ENCODE results near the gene WDFY3. TPM values are rescaled to one million over a fixed set of nuclear protein-coding genes. Genes with fewer than 3 reads are reported as not detected.

Gene WDFY3
- total and polyA plus RNA-seq, 2 experiments from 2014 or later, result 7.7 to 55.9 TPM

GRCh38 chr4:84678976-84679744 lies 287.3 kb downstream of the WDFY3 start:
- no peak for DNase-seq (ENCODE audit: low spot score)
- Histone ChIP-seq H3K4me1 (ENCODE audit: insufficient read depth) (peaks cover 4% of the 10 kb centered on the region), H3K9me3 (ENCODE audit: low read depth) (no peaks in the 10 kb centered on the region), H3K36me3 (replicated peaks; ENCODE audit: insufficient read depth, low read depth) (no peaks in the 10 kb centered on the region), H3K27me3 (no peaks in the 10 kb centered on the region), H3K79me2 (no peaks in the 10 kb centered on the region), H4K20me1 (ENCODE audit: insufficient read depth, poor library complexity, severe bottlenecking) (no peaks in the 10 kb centered on the region), H3K4me3 (no peak overlapping the region), H3K4me2 (no peak overlapping the region), H3K9me2 (replicated peaks; ENCODE audit: insufficient read depth) (no peaks in the 10 kb centered on the region), H3K27ac (no peak overlapping the region), H2AFZ (no peak overlapping the region)
- WGBS (ENCODE audit: low lambda C conversion rate, missing lambda C conversion rate), result 94% methylated on average over 14 of the region's 14 CpGs
- TF ChIP-seq EZH2 (IDR thresholded peaks at IDR 0.05; ENCODE audit: borderline replicate concordance) (no peak), EZH2phosphoT487 (IDR thresholded peaks at IDR 0.05; ENCODE audit: low read depth, severe bottlenecking, unreplicated experiment) (no peak), CTCF (IDR thresholded peaks at IDR 0.05; ENCODE audit: poor library complexity) (no peak)

- H3K79me2 ChIP-seq, result no peaks in the 10 kb centered on the region
- H3K4me1 ChIP-seq (ENCODE audit: insufficient read depth), result peaks cover 4% of the 10 kb centered on the region
- DNase-seq (ENCODE audit: low spot score), result no peak
- no peak overlapping the region for H3K27ac ChIP-seq
- H3K9me3 ChIP-seq (ENCODE audit: low read depth), result no peaks in the 10 kb centered on the region
- no peak for TF ChIP-seq EZH2 (IDR thresholded peaks at IDR 0.05; ENCODE audit: borderline replicate concordance)
- no peaks in the 10 kb centered on the region for H3K36me3 ChIP-seq (replicated peaks; ENCODE audit: insufficient read depth, low read depth)
- no peaks in the 10 kb centered on the region for H4K20me1 ChIP-seq (ENCODE audit: insufficient read depth, poor library complexity, severe bottlenecking)
- H3K27me3 ChIP-seq, result no peaks in the 10 kb centered on the region
- no peak overlapping the region for H3K4me3 ChIP-seq
- no peak overlapping the region for H2AFZ ChIP-seq
- WGBS (ENCODE audit: low lambda C conversion rate, missing lambda C conversion rate), result 95% methylated on average over 5 of the region's 5 CpGs
- H3K4me2 ChIP-seq, result no peak overlapping the region
- no peaks in the 10 kb centered on the region for H3K9me2 ChIP-seq (replicated peaks; ENCODE audit: insufficient read depth)
Observed at GRCh38 chr4:84677995-84678394, 288.5 kb downstream of the WDFY3 start.

- Histone ChIP-seq H3K27me3 (no peaks in the 10 kb centered on the region), H3K9me2 (replicated peaks; ENCODE audit: insufficient read depth) (no peaks in the 10 kb centered on the region), H3K4me3 (no peak overlapping the region), H3K79me2 (no peaks in the 10 kb centered on the region), H4K20me1 (ENCODE audit: insufficient read depth, poor library complexity, severe bottlenecking) (no peaks in the 10 kb centered on the region), H3K4me2 (no peak overlapping the region), H3K9me3 (ENCODE audit: low read depth) (no peaks in the 10 kb centered on the region), H3K36me3 (replicated peaks; ENCODE audit: insufficient read depth, low read depth) (no peaks in the 10 kb centered on the region), H3K27ac (no peak overlapping the region), H3K4me1 (ENCODE audit: insufficient read depth) (peaks cover 1% of the 10 kb centered on the region), H2AFZ (no peak overlapping the region)
- TF ChIP-seq CTCF (IDR thresholded peaks at IDR 0.05; ENCODE audit: poor library complexity), result no peak
- TF ChIP-seq EZH2phosphoT487 (IDR thresholded peaks at IDR 0.05; ENCODE audit: low read depth, severe bottlenecking, unreplicated experiment), result no peak
- no peak for TF ChIP-seq EZH2 (IDR thresholded peaks at IDR 0.05; ENCODE audit: borderline replicate concordance)
- DNase-seq (ENCODE audit: low spot score), result no peak
- 78% methylated on average over 9 of the region's 9 CpGs for WGBS (ENCODE audit: low lambda C conversion rate, missing lambda C conversion rate)
Observed at GRCh38 chr4:84677093-84677492, 289.4 kb downstream of the WDFY3 start.

GRCh38 chr4:84673475-84674240 lies 292.8 kb downstream of the WDFY3 start:
- no peaks in the 10 kb centered on the region for H4K20me1 ChIP-seq (ENCODE audit: insufficient read depth, poor library complexity, severe bottlenecking)
- H3K27me3 ChIP-seq, result no peaks in the 10 kb centered on the region
- H2AFZ ChIP-seq, result no peak overlapping the region
- H3K27ac ChIP-seq, result no peak overlapping the region
- no peak for DNase-seq (ENCODE audit: low spot score)
- no peaks in the 10 kb centered on the region for H3K36me3 ChIP-seq (replicated peaks; ENCODE audit: insufficient read depth, low read depth)
- H3K4me3 ChIP-seq, result no peak overlapping the region
- no peaks in the 10 kb centered on the region for H3K9me2 ChIP-seq (replicated peaks; ENCODE audit: insufficient read depth)
- H3K4me1 ChIP-seq (ENCODE audit: insufficient read depth), result no peaks in the 10 kb centered on the region
- WGBS (ENCODE audit: low lambda C conversion rate, missing lambda C conversion rate), result 76% methylated on average over 1 of the region's 1 CpG
- TF ChIP-seq EZH2phosphoT487 (IDR thresholded peaks at IDR 0.05; ENCODE audit: low read depth, severe bottlenecking, unreplicated experiment) (no peak), CTCF (IDR thresholded peaks at IDR 0.05; ENCODE audit: poor library complexity) (no peak), EZH2 (IDR thresholded peaks at IDR 0.05; ENCODE audit: borderline replicate concordance) (no peak)
- no peaks in the 10 kb centered on the region for H3K9me3 ChIP-seq (ENCODE audit: low read depth)
- no peak overlapping the region for H3K4me2 ChIP-seq
- H3K79me2 ChIP-seq, result no peaks in the 10 kb centered on the region

Data from hepatocyte (in vitro differentiated cells).